Karpas-422 (cell line): ENCODE data around the gene KLF7. TPM values are rescaled to one million over a fixed set of nuclear protein-coding genes. Genes with fewer than 3 reads are reported as not detected.

Source experiments
- DNase-seq: peaks from one replicate; pipeline ENCODE4 v3.0.0-alpha.2; 2015
- H2AFZ ChIP-seq: fragments of 200-600 bp; sonication (generic); 2 replicates; pipeline ENCODE4 v1.6.1; 2014; ENCODE audit warnings: antibody characterized with exemption, low read length, mixed read lengths
- H3K27ac ChIP-seq: fragments of 200-600 bp; sonication (generic); 2 replicates; pipeline ENCODE4 v1.5.1; 2014; ENCODE audit warnings: mild to moderate bottlenecking, low read length, moderate library complexity
- H3K27me3 ChIP-seq: fragments of 200-600 bp; sonication (generic); 2 replicates; pipeline ENCODE4 v1.6.1; 2014; ENCODE audit warnings: low read length, mixed read lengths
- H3K36me3 ChIP-seq: fragments of 200-600 bp; sonication (generic); 2 replicates; pipeline ENCODE4 v1.6.1; 2014; ENCODE audit warnings: low read length, mixed read lengths; ENCODE audit not compliant: insufficient read depth
- H3K4me1 ChIP-seq: fragments of 200-600 bp; sonication (generic); 2 replicates; pipeline ENCODE4 v1.6.1; 2014; ENCODE audit warnings: mild to moderate bottlenecking, low read length, mixed read lengths
- H3K4me2 ChIP-seq: fragments of 200-600 bp; sonication (generic); 2 replicates; pipeline ENCODE4 v1.6.1; 2014; ENCODE audit warnings: low read length, low read depth, mild to moderate bottlenecking; ENCODE audit not compliant: poor library complexity, severe bottlenecking
- H3K4me3 ChIP-seq: fragments of 200-600 bp; sonication (generic); 2 replicates; pipeline ENCODE4 v1.5.1; 2014; ENCODE audit warnings: mild to moderate bottlenecking, antibody characterized with exemption, low read length, mixed read lengths
- H3K79me2 ChIP-seq: fragments of 200-600 bp; sonication (generic); 2 replicates; pipeline ENCODE4 v1.6.1; 2014; ENCODE audit warnings: mild to moderate bottlenecking, low read length, mixed read lengths
- H3K9ac ChIP-seq: fragments of 200-600 bp; sonication (generic); 2 replicates; pipeline ENCODE4 v1.6.0; 2014; ENCODE audit warnings: low read length
- H3K9me2 ChIP-seq: fragments of 200-600 bp; sonication (generic), shearing (Covaris generic); replicated peaks from 2 replicates; pipeline ENCODE4 v1.6.0; 2014; ENCODE audit warnings: mild to moderate bottlenecking, low read length, moderate library complexity; ENCODE audit not compliant: insufficient read depth
- H3K9me3 ChIP-seq: fragments of 300-700, 200-600 bp; sonication (generic); 2 replicates; pipeline ENCODE4 v1.6.1; 2014; ENCODE audit warnings: low read length, mixed read lengths
- H4K20me1 ChIP-seq: fragments of 200-600 bp; sonication (generic); 2 replicates; pipeline ENCODE4 v1.6.1; 2014; ENCODE audit warnings: mild to moderate bottlenecking, antibody characterized with exemption, low read length, low read depth; ENCODE audit not compliant: insufficient read depth
- total RNA-seq: library from RNA; depleted of rRNA; stranded (reverse); fragments of >200 nt; shearing (Covaris generic); gene quantifications from 2 replicates; pipeline ENCODE4 v1.2.3, GENCODE V29; 2014; ENCODE audit warnings: low replicate concordance

The KLF7 gene
- total RNA-seq, 1 experiment from 2014 or later: 8.8 TPM

DNA sequence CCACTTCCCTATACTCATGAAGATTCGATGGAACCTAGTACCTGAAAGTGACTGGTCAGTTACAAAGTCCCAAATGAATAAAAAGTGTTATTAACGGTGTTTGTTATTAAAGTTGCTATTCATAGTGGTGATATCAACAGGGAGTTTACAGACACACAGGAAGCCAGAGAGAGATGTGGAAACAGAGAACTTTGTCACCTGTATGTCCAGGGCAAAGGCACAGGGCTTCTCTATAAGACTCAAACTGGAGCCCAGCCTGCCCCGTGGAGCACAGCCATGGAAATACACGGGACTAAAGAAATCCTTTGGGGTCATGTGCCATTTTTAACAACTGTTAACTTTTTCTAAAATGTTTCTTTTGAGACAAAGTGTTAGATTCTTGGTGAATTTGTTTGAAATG lies 68.5 kb downstream of the KLF7 start:
- Histone ChIP-seq H2AFZ (no peak overlapping the region), H3K9me3 (no peaks in the 10 kb centered on the region), H3K36me3 (no peaks in the 10 kb centered on the region), H3K27me3 (no peaks in the 10 kb centered on the region), H3K4me1 (no peaks in the 10 kb centered on the region), H4K20me1 (peaks cover 3% of the 10 kb centered on the region; the same call in 1 of the 2 replicates), H3K27ac (no peak overlapping the region), H3K79me2 (no peaks in the 10 kb centered on the region), H3K4me3 (no peak overlapping the region), H3K4me2 (no peak overlapping the region), H3K9me2 (no peaks in the 10 kb centered on the region), H3K9ac (no peak overlapping the region)
- DNase-seq: no peak

DNA sequence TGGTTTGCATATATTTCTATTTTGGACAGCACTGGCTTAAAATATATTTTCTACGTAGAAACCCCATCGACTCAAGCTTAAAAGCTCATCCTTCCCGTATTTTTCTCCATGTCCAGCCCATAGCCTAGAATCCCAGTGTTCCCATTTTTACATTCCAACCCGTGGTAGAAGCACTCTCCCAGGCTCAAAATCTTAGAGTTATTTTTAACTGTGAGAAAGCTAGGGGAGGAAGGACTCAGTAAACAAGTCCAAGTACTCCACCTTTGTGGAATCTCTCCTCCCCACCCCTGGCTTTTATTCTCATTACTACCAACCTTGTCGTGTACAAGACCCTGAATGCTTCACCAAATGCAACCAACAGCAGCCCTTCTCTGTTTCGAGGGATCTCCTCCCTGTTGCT lies 69.8 kb downstream of the KLF7 start:
- H4K20me1 ChIP-seq: peaks cover 3% of the 10 kb centered on the region; the same call in 1 of the 2 replicates

DNA sequence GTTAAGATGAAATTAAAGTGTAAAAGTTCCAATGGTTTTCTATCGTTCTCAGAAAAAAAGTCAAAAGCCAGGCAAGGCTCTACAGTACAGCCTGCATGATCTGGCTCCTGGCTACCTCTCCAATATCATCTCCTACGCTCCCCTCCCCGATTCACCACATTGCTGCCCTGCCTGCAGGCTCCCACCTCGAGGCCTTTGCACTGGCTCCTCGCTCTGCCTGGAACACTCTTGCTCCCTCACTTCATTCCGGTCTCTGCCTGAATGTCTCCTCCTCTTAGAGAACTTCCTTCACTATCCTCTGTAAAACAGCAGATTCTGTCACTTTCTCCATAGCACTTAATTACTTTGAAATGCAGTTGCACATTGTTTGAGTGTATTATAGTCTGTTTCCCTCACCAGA lies 72.5 kb downstream of the KLF7 start:
- H3K4me3 ChIP-seq: no peak overlapping the region
- no peaks in the 10 kb centered on the region for H3K9me2 ChIP-seq
- H3K4me2 ChIP-seq: no peak overlapping the region
- no peaks in the 10 kb centered on the region for H3K79me2 ChIP-seq
- no peak overlapping the region for H3K9ac ChIP-seq
- no peaks in the 10 kb centered on the region for H3K9me3 ChIP-seq
- H3K36me3 ChIP-seq: no peaks in the 10 kb centered on the region
- no peaks in the 10 kb centered on the region for H3K4me1 ChIP-seq
- H2AFZ ChIP-seq: no peak overlapping the region
- H3K27me3 ChIP-seq: no peaks in the 10 kb centered on the region
- peaks cover 3% of the 10 kb centered on the region; the same call in 1 of the 2 replicates for H4K20me1 ChIP-seq
- no peak for DNase-seq
- H3K27ac ChIP-seq: no peak overlapping the region

More for the DNA sequence above, 69.8 kb downstream of the KLF7 start:
- Histone ChIP-seq H2AFZ (no peak overlapping the region), H3K9me3 (no peaks in the 10 kb centered on the region), H3K4me2 (no peak overlapping the region), H3K9me2 (no peaks in the 10 kb centered on the region), H3K36me3 (no peaks in the 10 kb centered on the region), H3K27ac (no peak overlapping the region), H3K9ac (no peak overlapping the region), H3K4me3 (no peak overlapping the region), H3K4me1 (no peaks in the 10 kb centered on the region), H3K27me3 (no peaks in the 10 kb centered on the region), H3K79me2 (no peaks in the 10 kb centered on the region)
- no peak for DNase-seq

DNA sequence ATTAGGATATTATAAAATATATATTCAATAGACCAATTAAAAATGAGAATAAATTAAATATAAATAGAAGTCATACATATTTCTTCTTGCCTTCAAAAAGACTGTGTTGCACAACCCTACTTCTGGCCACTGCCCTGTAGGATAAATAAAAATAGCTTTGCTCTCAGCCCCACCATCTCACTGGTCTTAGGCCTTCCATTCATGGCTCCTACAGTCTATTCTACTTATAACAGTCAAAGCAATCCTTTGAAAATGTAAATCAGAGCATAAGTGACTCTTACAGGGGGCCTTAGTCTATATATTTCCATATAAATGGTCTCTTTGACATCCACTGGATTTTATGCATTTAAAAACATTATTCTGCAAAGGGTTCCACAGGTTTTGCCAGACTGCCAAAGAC lies 72.9 kb downstream of the KLF7 start:
- Histone ChIP-seq H3K79me2 (no peaks in the 10 kb centered on the region), H3K4me1 (no peaks in the 10 kb centered on the region), H2AFZ (no peak overlapping the region), H3K4me3 (no peak overlapping the region), H3K9ac (no peak overlapping the region), H3K4me2 (no peak overlapping the region), H3K9me2 (no peaks in the 10 kb centered on the region), H3K36me3 (no peaks in the 10 kb centered on the region), H3K9me3 (no peaks in the 10 kb centered on the region), H4K20me1 (peaks cover 3% of the 10 kb centered on the region; the same call in 1 of the 2 replicates), H3K27me3 (no peaks in the 10 kb centered on the region), H3K27ac (no peak overlapping the region)
- DNase-seq: no peak

DNA sequence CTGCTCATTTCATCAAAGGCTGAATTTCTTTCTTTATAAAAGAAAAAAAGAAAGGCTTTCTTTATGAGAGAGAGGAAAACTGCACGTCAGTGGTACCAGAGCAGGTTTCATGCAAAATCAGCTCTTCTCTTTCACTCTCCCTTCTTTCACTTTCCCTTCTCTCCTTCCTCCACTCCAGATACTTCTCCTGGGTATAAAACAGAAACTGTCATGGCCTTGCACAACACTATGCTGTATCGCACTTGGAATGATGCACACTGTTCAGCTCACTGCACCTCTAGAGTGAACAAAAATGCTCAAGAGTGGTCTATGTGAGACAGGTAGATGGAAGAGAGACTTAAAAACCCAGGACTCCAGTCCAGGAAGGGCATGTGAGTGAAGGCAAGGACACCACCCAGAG lies 73.8 kb downstream of the KLF7 start:
- no peak overlapping the region for H3K4me3 ChIP-seq
- no peak overlapping the region for H3K27ac ChIP-seq
- H3K4me2 ChIP-seq: no peak overlapping the region
- no peaks in the 10 kb centered on the region for H3K27me3 ChIP-seq
- no peak overlapping the region for H2AFZ ChIP-seq
- H3K9me2 ChIP-seq: no peaks in the 10 kb centered on the region
- H3K4me1 ChIP-seq: no peaks in the 10 kb centered on the region
- peaks cover 3% of the 10 kb centered on the region; the same call in 1 of the 2 replicates for H4K20me1 ChIP-seq
- H3K9ac ChIP-seq: no peak overlapping the region
- no peaks in the 10 kb centered on the region for H3K9me3 ChIP-seq
- H3K79me2 ChIP-seq: no peaks in the 10 kb centered on the region
- no peaks in the 10 kb centered on the region for H3K36me3 ChIP-seq
- no peak for DNase-seq

DNA sequence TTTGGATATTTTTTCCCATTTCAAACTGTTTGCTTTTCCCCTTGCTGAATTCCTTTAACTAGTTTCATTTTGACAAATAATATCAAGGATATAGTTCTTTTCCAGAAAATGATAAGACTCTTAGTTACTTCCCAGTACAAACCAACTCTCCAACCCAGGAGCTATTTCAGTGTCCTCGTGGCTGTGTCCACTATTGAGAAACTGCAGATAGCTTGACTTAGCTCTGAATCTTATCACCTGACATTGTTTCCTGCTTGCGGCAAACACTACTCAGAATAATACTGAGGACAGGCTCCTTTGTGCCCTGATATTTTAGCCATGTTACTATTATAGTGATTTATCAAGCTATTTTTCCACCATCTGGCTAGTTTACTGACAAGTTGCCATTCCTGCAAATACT lies 74.6 kb downstream of the KLF7 start:
- Histone ChIP-seq H3K9me3 (no peaks in the 10 kb centered on the region), H3K4me1 (no peaks in the 10 kb centered on the region), H2AFZ (no peak overlapping the region), H3K4me3 (no peak overlapping the region), H3K27ac (no peak overlapping the region), H3K9me2 (no peaks in the 10 kb centered on the region), H3K4me2 (no peak overlapping the region), H3K27me3 (no peaks in the 10 kb centered on the region), H3K79me2 (no peaks in the 10 kb centered on the region), H4K20me1 (peaks cover 3% of the 10 kb centered on the region; the same call in 1 of the 2 replicates), H3K36me3 (no peaks in the 10 kb centered on the region), H3K9ac (no peak overlapping the region)
- no peak for DNase-seq

DNA sequence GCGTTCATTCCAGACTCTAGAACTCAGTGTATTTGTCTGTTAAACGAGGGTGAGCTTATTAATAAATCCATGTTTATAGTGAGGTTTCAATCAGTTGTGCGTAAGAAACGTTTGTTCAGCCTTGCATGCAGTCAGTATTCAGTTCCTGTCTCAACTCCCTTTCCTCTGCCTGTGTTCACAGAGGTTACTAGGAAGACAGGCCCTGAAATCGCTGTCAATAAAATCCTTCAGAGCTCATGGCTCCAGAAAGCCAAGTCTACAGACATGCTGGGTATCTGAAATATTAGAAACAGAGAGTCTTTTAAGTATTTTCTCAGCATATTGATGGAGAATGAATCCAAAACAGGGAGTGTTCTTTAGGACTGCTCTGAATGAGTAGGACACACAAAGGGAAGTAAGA lies 75.4 kb downstream of the KLF7 start:
- Histone ChIP-seq H2AFZ (no peak overlapping the region), H3K9me2 (no peaks in the 10 kb centered on the region), H3K9ac (no peak overlapping the region), H3K4me2 (no peak overlapping the region), H3K4me3 (no peak overlapping the region), H3K9me3 (no peaks in the 10 kb centered on the region), H3K4me1 (no peaks in the 10 kb centered on the region), H3K79me2 (no peaks in the 10 kb centered on the region), H4K20me1 (no peaks in the 10 kb centered on the region; the same call in 1 of the 2 replicates), H3K36me3 (no peaks in the 10 kb centered on the region), H3K27ac (no peak overlapping the region), H3K27me3 (no peaks in the 10 kb centered on the region)
- DNase-seq: no peak

DNA sequence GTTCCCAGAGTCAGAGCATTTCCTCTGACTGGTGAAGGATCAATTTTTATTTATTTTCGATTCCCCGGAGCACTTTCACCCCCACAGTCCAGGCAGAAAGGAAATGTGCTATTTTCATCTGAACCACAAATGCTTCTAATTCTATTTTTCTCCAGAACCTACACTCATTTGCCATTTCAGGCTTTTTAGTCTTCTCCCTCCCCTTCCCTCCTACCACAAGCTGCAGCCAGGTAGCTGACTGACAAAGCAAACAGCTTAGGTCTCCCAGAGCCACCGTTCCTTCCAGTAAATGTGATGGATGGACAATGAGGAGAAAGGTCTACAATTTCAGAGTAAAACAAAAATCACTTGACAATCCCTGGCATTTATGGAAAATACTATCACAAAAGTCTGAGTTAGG lies 76.9 kb downstream of the KLF7 start:
- no peak overlapping the region for H3K27ac ChIP-seq
- H3K79me2 ChIP-seq: no peaks in the 10 kb centered on the region
- no peaks in the 10 kb centered on the region for H3K4me1 ChIP-seq
- no peaks in the 10 kb centered on the region for H3K27me3 ChIP-seq
- no peaks in the 10 kb centered on the region for H3K9me2 ChIP-seq
- H3K9ac ChIP-seq: no peak overlapping the region
- no peak overlapping the region for H3K4me3 ChIP-seq
- no peaks in the 10 kb centered on the region for H3K9me3 ChIP-seq
- no peaks in the 10 kb centered on the region for H3K36me3 ChIP-seq
- H3K4me2 ChIP-seq: no peak overlapping the region
- H2AFZ ChIP-seq: no peak overlapping the region
- no peak for DNase-seq
- no peaks in the 10 kb centered on the region; the same call in 1 of the 2 replicates for H4K20me1 ChIP-seq

DNA sequence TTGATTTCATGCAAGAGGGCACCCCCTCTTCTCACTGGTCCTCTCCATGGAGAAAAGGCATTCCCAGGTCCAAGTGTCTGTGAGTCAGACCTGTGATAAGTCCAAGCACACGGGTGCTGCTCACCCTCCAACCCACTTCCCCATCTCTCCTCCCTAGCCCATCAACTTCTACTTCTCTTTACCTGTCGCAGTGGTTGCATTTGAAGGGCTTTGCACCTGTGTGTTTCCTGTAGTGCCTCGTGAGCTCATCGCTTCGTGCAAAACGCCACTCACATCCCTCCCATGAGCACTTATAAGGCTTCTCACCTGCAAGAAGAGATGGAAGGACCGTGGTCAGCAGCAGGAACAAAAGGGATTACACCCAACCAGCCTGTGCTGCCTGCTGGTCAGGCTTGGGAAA lies 77.5 kb downstream of the KLF7 start:
- Histone ChIP-seq H3K27ac (no peak overlapping the region), H3K36me3 (no peaks in the 10 kb centered on the region), H3K9me3 (no peaks in the 10 kb centered on the region), H3K4me3 (no peak overlapping the region), H2AFZ (no peak overlapping the region), H4K20me1 (no peaks in the 10 kb centered on the region), H3K4me1 (no peaks in the 10 kb centered on the region), H3K9ac (no peak overlapping the region), H3K27me3 (no peaks in the 10 kb centered on the region), H3K9me2 (no peaks in the 10 kb centered on the region), H3K4me2 (no peak overlapping the region), H3K79me2 (no peaks in the 10 kb centered on the region)
- no peak for DNase-seq
